ENCODE results near the gene COQ5.

- TF ChIP-seq, protein P1, sequence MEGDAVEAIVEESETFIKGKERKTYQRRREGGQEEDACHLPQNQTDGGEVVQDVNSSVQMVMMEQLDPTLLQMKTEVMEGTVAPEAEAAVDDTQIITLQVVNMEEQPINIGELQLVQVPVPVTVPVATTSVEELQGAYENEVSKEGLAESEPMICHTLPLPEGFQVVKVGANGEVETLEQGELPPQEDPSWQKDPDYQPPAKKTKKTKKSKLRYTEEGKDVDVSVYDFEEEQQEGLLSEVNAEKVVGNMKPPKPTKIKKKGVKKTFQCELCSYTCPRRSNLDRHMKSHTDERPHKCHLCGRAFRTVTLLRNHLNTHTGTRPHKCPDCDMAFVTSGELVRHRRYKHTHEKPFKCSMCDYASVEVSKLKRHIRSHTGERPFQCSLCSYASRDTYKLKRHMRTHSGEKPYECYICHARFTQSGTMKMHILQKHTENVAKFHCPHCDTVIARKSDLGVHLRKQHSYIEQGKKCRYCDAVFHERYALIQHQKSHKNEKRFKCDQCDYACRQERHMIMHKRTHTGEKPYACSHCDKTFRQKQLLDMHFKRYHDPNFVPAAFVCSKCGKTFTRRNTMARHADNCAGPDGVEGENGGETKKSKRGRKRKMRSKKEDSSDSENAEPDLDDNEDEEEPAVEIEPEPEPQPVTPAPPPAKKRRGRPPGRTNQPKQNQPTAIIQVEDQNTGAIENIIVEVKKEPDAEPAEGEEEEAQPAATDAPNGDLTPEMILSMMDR (IDR thresholded peaks at IDR 0.05 in 2 of 3, conservative IDR thresholded peaks at IDR 0.05 in 1 of 3; ENCODE audit: borderline replicate concordance in 1 of 3, insufficient read depth in 1 of 3, low read depth in 2 of 3, low read length in 2 of 3), result no peak
- TF ChIP-seq MAX (IDR thresholded peaks at IDR 0.05), result no peak
- TF ChIP-seq EZH2 (IDR thresholded peaks at IDR 0.05), result no peak
- no peak for TF ChIP-seq ATF3 (IDR thresholded peaks at IDR 0.05)
- TF ChIP-seq RAD21 (IDR thresholded peaks at IDR 0.05; ENCODE audit: low read depth), result no peak
- no peak for TF ChIP-seq POLR2AphosphoS5 (IDR thresholded peaks at IDR 0.05; ENCODE audit: low read depth, low read length)
- TF ChIP-seq POLR2A (IDR thresholded peaks at IDR 0.05; ENCODE audit: borderline replicate concordance, extremely low read depth, insufficient read depth, insufficient read length), result no peak
- no peak for TF ChIP-seq SP1 (IDR thresholded peaks at IDR 0.05; ENCODE audit: low read depth)
- no peak for TF ChIP-seq ZNF274 (IDR thresholded peaks at IDR 0.05; ENCODE audit: low read depth, low read length)
- TF ChIP-seq REST (IDR thresholded peaks at IDR 0.05; ENCODE audit: low read depth), result no peak
- TF ChIP-seq TCF7L2 (IDR thresholded peaks at IDR 0.05; ENCODE audit: borderline replicate concordance, extremely low read depth, insufficient read depth, insufficient read length), result no peak
- no peak for TF ChIP-seq EGR1 (IDR thresholded peaks at IDR 0.05; ENCODE audit: low read depth)
- TF ChIP-seq ELF1 (IDR thresholded peaks at IDR 0.05; ENCODE audit: borderline replicate concordance, low read depth), result no peak
These were observed 53.3 kb downstream of the COQ5 start for GRCh38 chr12:120475643-120476042.
